Stimulated activated CD4-positive, alpha-beta T cell treated with anti-CD3 and anti-CD28 coated beads, Interleukin-12 subunit alpha, Interleukin-12 subunit beta, amount 100 ng/mL, for 48 hours (primary cell): ENCODE measurements around the gene OR1F1.

Experiments used
- DNase-seq, 3 donors: peaks; one replicate each; pipeline ENCODE4 v3.0.0-alpha.2; 2020; ENCODE audit warnings: low read depth in 2 of 3, low spot score in 1 of 3

OR1F1 gene

DNA sequence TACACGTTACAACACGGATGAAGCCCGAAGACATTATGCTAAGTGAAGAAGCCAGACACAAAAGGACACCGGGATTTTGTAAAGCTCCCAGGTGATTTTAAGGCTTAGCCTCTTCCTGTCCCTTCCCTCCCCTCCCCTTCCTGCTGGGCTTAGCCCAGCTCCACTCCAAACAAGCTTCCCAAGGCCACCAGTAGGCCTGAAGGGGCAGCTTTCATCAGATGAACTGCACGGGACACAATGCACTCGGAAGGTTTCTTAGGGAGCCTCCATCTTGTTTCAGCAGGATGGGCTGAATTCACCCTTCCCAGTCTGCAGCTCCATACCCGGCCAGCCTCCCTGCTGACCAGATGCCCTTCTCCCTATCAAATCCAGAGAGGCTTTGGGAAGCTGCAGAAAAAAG is 58.0 kb downstream of the OR1F1 start:
- no peak for DNase-seq

GRCh38 chr16:3246876-3247275 is 58.9 kb downstream of the OR1F1 start:
- no peak for DNase-seq

GRCh38 chr16:3248596-3248995 is 60.6 kb downstream of the OR1F1 start:
- DNase-seq, result no peak

DNA sequence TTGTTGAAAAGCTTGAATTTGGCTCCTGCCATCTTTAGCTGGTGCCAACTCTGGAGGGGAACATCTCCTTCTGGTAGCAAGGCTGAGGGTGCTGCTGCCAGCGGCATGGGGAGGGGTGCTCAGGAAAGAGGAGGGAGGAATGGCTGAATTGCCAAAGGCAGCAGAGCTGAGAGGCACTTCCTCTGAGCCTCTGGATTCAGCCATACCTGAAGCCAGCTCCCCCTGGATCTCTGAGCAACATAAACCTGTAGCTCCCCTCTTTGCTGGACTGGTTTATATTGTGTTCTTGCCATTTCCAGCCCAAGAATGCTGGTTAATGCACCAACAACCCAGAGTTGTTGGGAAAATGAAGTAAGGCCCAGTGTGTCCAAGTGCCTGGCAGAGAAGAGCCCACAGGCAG is 61.0 kb downstream of the OR1F1 start:
- no peak for DNase-seq

GRCh38 chr16:3249451-3249850 is 61.4 kb downstream of the OR1F1 start:
- DNase-seq, result no peak

DNA sequence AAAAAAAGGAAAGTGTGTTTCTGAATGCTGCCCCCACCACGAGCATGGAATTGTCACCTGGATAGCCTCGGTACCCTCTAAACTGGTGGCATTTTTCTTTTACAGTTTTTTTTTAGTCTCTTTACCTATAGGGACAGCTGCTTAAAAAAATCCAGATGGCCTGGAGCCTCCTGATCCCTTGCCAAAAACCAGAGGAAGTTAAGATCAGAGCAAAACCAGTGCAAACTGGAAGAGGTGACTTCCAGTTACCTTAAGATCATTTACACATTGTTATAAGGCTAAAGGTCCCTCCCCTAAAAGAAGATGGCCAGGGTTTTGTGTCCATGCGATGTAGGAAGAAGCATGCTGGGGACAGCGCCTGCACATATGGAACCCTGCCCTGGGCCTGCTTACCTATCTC is 65.0 kb downstream of the OR1F1 start:
- no peak for DNase-seq

DNA sequence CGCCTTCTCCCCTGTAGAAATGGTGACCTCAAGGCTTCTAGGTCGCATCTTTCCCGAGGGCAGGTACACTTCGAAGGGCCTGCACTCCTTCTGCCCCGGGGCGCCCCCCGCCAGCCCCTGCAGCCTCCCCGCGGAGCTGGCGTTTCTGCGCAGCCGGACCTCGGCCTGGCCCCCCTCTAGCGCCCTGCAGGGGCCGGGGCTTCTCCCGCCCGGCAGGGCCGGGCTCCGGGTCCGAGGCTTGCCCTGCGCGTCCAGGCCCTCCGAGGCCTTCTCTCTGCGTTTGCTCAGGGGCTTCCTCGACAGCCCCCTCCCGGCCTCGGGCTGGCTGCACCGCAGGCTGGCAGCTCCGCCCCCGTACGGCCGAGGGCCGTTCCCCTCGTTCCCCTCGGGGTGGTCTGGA is 66.3 kb downstream of the OR1F1 start:
- DNase-seq, result no peak
